GM19099 (cell line): ENCODE data around the gene SPEM1.

ENCODE experiments used
- POLR2A ChIP-seq: IDR thresholded peaks from 3 replicates; pipeline ENCODE4 v1.6.1; 2011; ENCODE audit warnings: low read depth; ENCODE audit not compliant: insufficient read length; ENCODE audit errors: extremely low read depth

SPEM1 gene

DNA sequence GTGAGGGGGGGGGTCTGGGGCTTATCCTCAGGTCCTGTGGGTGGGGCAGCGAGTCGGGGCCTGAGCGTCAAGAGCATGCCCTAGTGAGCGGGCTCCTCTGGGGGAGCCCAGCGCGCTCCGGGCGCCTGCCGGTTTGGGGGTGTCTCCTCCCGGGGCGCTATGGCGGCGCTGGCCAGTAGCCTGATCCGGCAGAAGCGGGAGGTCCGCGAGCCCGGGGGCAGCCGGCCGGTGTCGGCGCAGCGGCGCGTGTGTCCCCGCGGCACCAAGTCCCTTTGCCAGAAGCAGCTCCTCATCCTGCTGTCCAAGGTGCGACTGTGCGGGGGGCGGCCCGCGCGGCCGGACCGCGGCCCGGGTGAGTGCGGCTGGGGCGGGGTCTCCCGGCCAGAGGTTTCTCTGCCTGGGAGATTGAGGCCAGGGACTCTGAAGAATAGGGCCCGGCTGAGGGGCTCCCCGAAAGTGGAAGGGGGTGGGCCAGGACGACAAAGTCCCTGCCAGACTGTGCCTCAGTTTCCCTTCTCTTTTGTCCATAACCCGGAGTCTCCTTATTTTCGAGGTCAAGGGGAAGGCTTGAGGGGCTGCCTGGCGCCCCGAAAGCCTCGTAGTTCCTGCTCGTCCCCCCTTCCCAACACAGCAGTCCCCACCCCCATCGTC, 19.5 kb downstream of the SPEM1 start, which contains the start of gene FGF11:
FGF11 (plus strand) TSS at position 51 of the 651 bp plus-strand sequence; CDS start at position 160, 109 bp downstream.
- TF ChIP-seq POLR2A: no peak

DNA sequence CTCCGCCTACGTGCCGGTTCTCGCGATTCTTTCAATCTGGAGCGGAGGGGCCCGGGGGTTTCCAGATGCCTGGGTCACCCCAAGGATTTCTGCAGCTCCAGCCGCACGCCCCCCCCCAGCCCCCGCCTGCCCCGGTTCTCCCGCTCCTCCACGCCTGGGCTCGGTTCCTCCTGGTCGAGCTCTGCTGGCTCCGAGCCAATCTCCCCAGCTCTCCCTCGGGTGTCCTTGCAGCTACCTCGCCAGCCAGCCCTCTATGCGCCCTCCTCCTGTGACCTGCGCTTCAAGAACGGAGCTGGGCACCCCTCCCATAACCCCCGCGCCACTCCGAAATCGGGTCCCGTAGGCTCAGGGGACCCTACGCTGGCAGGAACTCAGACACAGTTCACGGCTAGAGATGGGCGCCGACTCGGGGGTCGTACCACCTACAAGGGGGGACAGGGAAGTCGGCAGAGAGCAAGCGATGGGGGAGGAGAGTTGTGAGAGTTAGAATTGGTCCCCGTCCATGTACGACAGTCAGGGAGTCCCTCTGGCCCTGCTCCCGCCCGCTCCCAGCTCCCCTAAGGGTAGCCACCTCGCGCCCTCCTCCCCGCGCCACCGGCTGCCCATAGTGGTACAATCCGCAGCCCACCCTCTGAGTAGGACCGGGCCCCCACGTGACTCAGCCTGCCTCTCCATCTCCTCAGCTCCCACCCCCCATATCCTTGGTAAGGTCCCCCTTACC, 20.1 kb downstream of the SPEM1 start:
- no peak for TF ChIP-seq POLR2A

DNA sequence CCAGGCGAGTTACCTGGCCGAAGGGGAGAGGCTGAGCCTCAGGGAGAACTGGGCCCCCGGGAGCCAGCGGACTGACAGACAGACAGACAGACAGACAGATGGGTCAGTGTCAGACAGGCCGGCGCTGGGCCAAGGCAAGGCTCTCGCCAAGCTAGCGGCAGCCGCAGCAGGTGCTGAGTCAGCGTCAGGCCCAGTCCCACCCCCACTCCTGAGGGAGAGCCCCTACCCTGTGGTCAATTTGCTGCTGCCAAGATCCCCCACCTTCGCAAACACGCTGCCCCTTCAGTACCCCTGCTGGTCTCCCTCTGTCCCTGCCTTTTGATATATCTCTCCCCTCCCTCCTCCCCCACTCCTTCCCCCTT, 20.7 kb downstream of the SPEM1 start:
- peak; percentile 22 for TF ChIP-seq POLR2A

DNA sequence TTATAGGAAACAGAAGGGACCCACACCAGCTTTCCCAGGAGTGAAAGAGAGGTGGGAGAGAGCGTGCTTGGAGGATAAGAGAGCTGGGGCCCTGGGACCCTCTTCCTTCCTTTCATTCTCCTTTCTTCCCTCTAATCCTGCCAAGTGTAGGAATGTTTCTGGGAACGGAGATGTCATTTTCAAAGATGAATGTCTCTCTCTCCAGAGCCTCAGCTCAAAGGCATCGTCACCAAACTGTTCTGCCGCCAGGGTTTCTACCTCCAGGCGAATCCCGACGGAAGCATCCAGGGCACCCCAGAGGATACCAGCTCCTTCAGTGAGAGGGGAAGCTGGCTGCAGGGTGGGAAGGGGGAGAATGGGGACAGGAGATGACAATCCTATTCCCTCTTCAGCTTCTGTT, 21.1 kb downstream of the SPEM1 start:
- no peak for TF ChIP-seq POLR2A

DNA sequence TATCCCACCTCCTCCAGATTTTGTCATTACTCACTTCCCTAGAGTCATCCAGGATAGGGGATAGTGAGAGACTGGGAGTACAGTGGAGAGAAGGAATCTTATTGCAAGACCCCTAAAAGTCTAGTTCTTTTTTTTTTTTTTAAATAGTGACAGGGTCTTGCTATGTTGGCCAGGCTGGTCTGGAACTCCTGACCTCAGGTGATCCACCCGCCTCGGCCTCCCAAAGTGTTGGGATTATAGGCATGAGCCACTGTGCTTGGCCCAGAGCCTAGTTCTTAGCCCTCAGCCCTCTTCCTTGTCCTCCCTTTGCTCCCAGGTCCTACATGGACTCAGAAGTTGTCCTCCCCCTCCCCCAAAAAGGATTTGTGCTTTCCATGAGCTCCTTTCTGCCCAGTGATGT, 22.0 kb downstream of the SPEM1 start:
- TF ChIP-seq POLR2A: no peak

DNA sequence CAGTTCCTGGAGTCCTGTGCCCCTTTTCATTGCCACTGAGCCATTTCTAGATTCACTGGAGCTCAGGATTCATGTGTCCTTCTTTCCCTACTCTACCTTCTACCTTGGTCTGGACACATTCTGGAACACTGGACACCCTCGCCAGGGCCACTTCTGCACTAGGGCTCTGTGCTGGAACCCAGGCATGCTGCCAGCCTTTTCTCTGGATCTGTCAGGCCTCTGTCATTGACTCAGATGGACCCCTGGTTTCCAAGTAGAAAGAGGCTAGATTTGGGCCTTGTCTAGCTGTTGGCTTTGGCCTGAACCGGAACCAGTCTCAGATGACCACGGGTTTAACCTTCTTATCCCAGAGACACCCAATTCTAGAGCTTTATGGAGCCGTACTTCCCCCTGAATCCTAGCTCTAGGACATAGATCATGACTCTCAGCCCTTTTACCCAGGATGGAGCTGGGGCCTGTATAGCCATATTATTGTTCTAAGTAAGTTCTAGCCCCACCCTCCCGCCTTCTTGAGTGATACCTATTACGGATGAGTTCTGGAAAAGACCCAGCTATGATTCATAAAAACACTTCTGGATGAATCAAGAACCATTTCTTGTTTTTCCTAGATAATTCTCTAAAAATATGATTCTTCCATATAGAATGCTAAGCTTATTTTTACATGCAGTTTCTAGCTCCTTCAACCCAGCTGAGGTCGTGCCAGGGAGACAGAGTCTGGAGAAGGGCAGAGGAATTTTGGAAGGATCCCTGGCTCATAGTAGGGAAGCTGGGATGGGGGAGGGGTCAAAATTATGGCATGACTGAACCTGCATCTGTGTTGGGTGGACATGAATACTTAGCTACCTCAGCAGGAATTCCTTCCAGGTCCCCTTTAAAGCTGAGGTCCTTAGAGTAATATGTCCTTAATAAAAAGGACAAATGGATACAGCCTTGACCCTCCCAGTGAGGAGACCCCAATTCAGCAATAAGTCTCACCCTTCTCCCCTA, 23.7 kb downstream of the SPEM1 start:
- no peak for TF ChIP-seq POLR2A

DNA sequence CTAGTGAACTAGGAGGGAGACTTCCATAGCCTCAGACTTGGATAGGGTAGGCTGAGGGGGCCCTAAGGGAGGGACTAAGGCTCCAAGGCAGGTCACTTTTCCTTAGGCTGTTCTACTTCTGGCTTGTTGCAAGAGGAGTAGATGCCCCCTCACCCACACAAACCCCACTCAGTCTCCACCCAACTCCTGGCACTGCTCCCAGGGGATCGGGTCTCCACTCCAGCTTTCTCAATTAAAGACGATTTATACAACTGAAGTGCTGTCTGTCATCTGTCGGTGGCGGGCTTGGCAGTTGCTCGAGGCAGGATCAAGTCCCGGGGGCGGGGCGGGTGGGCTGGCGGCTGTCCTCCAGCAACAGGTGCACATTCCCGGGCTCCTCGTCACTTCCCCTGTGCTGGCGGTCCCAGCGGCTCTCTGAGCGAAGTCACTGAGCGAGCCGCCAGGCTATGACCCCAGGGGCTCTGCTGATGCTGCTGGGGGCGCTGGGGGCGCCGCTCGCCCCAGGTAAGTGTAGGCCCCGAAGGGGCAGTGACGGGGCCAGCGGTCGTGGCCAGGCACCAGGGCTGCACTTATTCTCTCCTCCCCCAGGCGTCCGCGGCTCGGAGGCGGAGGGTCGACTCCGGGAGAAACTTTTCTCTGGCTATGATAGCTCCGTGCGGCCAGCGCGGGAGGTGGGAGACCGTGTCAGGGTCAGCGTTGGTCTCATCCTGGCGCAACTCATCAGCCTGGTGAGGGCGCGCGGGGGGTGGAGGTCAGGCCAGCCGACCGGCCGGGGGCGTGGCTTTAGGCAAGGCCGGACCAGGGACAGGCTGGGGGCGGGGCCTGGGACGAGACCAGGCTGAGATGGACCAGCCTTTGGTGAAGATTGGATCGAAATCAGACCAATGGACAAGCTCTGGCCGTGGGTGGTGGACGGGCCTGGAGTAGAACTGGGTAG, 24.8 kb downstream of the SPEM1 start, which contains the start of gene CHRNB1:
CHRNB1 (plus strand) TSS at position 380 of the 937 bp plus-strand sequence; CDS start at position 447, 67 bp downstream.
- TF ChIP-seq POLR2A: no peak

DNA sequence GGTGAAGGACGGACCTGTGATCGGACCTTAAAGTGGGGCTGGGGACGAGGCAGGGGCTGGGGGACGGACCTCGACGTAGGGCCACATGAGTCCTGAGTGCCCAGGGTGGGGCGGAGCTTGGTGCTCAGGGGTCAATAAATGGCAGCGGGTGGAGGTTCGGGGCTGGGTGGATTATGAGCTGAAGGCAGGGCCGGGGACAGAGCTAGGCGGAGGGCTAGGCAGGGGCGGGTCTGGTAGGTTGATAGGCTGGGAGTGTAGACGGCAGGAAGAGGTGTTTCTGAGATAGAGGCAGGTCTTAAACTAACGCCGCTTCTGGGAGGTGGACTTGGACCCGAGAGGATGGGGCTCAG, 25.5 kb downstream of the SPEM1 start:
- TF ChIP-seq POLR2A: no peak

DNA sequence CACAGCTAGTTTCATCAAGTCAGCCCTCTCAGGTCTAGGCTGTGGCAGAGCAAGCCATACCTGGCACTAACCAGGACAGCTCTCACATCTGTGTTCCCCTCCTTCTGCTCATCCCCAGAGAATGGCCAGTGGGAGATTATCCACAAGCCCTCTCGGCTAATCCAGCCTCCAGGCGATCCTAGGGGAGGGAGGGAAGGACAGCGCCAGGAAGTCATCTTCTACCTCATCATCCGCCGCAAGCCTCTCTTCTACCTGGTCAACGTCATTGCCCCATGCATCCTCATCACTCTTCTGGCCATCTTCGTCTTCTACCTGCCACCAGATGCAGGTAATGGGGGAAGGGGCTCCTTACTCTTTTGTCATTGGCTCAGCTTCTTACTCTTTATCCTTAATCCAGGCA, 28.3 kb downstream of the SPEM1 start:
- TF ChIP-seq POLR2A: no peak

DNA sequence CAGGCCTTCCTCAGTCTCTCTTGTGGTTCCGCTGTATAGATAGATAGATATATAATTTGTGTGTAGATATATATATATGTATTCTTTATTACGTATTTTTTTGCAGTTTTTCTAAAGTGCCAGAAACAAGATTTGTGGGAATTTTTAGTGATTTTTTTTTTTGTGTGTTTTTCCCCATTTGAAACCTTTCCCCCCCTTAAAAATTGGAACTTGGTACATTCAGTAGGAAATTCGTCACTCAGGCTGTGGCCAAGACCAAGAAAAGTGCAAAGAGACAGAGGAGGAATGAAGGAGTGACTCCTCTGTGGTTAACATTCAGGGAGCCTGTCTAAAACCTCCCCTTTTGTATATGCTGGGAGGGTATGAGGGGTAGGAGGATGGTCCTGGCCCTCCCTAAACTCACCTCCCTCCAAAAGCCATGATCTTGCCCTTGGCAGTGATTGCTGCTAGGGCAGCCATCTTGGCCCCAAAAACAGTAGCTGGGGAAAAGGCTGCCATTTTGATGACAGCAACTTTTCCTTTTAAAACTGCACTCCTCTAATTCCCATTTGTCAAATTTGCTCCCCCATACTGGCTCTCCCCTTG, 39.9 kb downstream of the SPEM1 start:
- TF ChIP-seq POLR2A: no peak

DNA sequence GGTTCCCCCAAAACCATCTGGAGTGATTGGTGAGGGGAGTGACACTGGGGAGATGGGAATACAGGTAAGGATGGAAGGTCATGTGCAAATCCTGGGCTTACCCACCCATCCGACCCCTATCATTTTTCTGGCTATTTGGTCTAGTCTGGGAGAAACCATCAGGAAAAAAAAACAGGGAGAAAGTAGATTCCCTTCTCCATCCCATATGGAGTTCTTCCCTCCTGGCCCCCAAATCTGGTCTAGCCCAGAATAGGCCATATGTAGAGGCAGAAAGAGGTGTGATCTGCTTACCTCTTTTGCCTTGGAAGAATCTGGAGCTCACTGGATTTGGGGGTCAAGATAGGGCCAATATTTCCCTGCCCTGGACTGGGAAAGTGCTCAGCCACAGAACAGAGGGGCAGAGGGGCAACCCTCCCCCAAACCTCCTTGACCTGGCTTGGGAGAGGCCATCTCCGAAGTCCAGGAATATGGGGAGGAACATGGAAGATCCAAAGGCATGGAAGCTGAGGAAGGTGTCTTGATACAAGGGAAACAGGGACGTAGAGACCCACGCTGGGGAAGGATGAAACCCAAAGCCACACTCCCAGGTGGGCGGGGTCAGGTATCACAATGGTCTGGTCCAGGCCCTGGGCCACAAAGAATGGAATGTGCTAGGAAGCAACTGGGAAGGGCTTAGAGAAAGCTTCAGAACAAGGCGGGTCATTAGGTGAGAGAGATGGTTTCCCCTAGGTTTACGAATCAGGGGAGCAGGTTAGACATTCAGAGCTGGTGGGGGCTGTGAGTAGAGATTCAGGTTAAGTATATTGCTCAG, 40.9 kb downstream of the SPEM1 start:
- no peak for TF ChIP-seq POLR2A

DNA sequence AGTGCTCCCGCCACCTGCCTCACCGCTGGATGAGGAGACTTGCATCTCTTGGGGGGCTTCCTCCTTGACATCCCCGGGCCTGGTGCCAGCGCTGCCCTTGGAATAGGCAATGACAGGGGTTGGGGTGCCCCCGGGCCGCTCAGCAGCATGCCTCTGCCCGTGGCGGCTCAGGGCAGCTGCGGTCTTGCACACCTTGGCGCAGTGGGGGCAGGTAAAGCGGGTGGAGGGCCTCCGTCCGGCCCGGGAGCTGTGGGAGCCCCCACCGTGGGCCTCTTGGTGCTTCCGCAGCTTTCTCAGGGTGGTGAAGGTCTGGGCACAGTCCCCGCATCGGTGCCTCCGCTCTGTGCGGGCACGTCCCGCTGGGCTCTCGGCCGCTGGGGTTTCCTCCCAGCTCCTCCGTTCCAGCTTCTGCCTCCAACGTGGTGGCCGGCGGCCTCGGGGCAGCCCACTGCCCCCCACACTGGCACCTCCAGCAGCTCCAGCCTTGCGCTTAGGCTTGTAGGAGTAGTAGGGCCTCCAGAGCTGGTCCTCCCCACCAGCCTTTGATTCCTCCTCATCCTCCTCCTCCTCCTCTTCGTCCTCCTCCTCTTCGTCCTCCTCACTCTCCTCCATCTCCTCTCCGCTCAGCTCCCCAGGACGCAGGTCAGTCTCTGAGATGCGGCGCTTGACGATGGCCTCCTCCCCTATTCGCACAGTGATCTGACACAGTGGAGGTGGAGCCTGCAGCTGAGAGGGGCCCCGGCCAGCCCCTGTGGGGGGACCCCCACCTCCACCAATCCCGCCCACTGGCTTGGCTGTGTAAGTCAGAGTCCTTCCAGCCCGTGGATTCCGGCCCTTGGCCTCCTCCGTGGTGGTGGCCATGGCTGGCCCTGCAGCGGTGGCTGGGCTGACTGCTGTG, 42.6 kb downstream of the SPEM1 start:
- TF ChIP-seq POLR2A: no peak
